Naive B cell (primary cell): ENCODE measurements around the gene CUL4B. TPM values are rescaled to one million over a fixed set of nuclear protein-coding genes. Genes with fewer than 3 reads are reported as not detected.
"Not testable (repeated sequence)": the region's sequence is repeated elsewhere in the genome, so short reads cannot be mapped to it uniquely, and the experiment has no call there.

ENCODE experiments used
- ATAC-seq, 2 donors: fragments of 150-1000 bp; cut with Tn5 transposase; 2 replicates each; pipeline ENCODE4 v1.10.0; 2021; ENCODE audit warnings: low read depth in 2 of 2, mild to moderate bottlenecking in 2 of 2, moderate library complexity in 2 of 2
- DNase-seq: peaks from one replicate; pipeline ENCODE4 v3.0.0; 2022
- H3K27ac Mint-ChIP-seq, 6 donors: one replicate each; pipeline ENCODE4 v1.8.0; 2020 to 2022; ENCODE audit warnings: mild to moderate bottlenecking in 6 of 6, mixed read lengths in 6 of 6, moderate library complexity in 5 of 6, inconsistent platforms in 2 of 6
- H3K27me3 Mint-ChIP-seq, 3 donors: one replicate each; pipeline ENCODE4 v1.8.0; 2021 to 2022; ENCODE audit warnings: mixed read lengths in 3 of 3, mild to moderate bottlenecking in 1 of 3
- H3K36me3 Mint-ChIP-seq, 2 donors: one replicate each; pipeline ENCODE4 v1.8.0; 2020 to 2022; ENCODE audit warnings: mixed read lengths in 2 of 2, inconsistent platforms in 1 of 2, mild to moderate bottlenecking in 1 of 2
- H3K4me1 Mint-ChIP-seq, 3 donors: one replicate each; pipeline ENCODE4 v1.8.0; 2020 to 2022; ENCODE audit warnings: mixed read lengths in 3 of 3, inconsistent platforms in 1 of 3, mild to moderate bottlenecking in 1 of 3, moderate library complexity in 1 of 3
- H3K4me3 Mint-ChIP-seq, 8 donors: one replicate each; pipeline ENCODE4 v1.8.0; 2020 to 2022; ENCODE audit warnings: mild to moderate bottlenecking in 8 of 8, mixed read lengths in 8 of 8, moderate library complexity in 8 of 8, inconsistent platforms in 2 of 8
- H3K9me3 Mint-ChIP-seq, 7 donors: one replicate each; pipeline ENCODE4 v1.8.0; 2020 to 2022; ENCODE audit warnings: mixed read lengths in 7 of 7, mild to moderate bottlenecking in 5 of 7, inconsistent platforms in 2 of 7, moderate library complexity in 1 of 7
- polyA plus RNA-seq, 6 donors: library from polyadenylated mRNA; unstranded; fragments of 300-500 nt; fragmentation: Illumina TruSeq; gene quantifications; one replicate each; pipeline ENCODE4 v1.2.3, GENCODE V29; 2021; ENCODE audit warnings: low read depth in 6 of 6

The CUL4B gene
- polyA plus RNA-seq = 10 to 100 TPM; 20.5 to 26.3 (median 21.9) TPM

DNA sequence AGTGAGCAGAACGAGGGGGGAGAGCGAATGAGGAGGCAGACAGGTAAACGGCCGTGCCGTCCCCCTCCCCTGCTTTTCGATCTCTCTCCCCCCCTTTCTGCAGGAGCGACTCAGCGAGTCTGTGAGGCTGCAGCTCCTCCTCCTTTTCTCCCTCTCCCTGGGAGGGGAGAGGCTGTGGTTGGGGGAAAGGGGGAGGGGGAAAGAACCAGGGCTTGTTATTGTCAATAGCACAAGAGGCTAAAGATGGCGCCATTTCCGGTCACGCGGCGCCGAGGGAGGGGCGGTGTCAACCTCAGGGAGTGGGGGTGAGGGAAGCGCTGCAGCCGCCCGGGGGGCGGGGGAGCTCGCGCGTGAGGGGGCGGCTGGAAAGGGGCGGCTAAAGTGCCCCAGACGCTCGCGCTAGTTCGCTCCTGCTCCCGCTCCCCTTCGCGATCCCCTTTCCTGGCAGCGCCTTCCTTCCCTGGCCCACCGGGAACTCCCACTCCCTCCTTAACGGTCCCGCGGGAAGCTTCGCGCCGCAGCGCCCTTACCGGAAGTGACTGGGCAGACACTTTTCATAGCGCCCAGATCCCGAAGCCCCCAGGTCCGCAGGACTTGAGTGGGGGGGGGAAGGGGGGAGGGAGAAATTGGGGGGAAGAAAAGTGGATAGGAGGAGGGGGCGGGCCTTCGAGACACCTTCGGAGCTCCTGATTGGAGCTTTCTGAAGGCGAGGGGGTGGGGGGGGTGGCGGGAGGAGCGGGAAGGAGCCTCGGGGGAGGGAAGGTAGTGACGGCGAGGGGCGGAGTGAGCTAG lies at the start of gene CUL4B:
Gene CUL4B (minus strand): TSS at position 121 of the 792 bp plus-strand sequence. CDS start 324 bp downstream, outside the sequence.
- Mint-ChIP-seq H3K4me3 (peak within 1 kb of the TSS; percentile 93 to 100 (median 97)), H3K27ac (peak within 1 kb of the TSS; percentile 96 to 99 (median 98)), H3K27me3 (no peaks in the 10 kb centered on the region), H3K36me3 (peaks cover 0 to 9% of the 10 kb centered on the region in 2 donors), H3K9me3 (peaks cover 0 to 3% (median 0%) of the 10 kb centered on the region in 7 donors), H3K4me1 (peaks cover 6 to 15% (median 11%) of the 10 kb centered on the region in 3 donors)
- peak; percentile 88 for DNase-seq
- peak; percentile 89 to 90 for ATAC-seq

GRCh38 chrX:120604361-120604782 lies 43.6 kb upstream of the CUL4B start:
- H3K27ac Mint-ChIP-seq = peak overlapping the region; percentile 95 to 98 (median 97)
- DNase-seq (peak; percentile 25), ATAC-seq (peak; percentile 49 to 65)
- H3K27me3 Mint-ChIP-seq = no peaks in the 10 kb centered on the region
- H3K9me3 Mint-ChIP-seq = peaks cover 0 to 11% (median 0%) of the 10 kb centered on the region in 7 donors
- peaks cover 4 to 7% (median 5%) of the 10 kb centered on the region in 3 donors for H3K4me1 Mint-ChIP-seq
- peaks cover 0 to 8% of the 10 kb centered on the region in 2 donors for H3K36me3 Mint-ChIP-seq
- H3K4me3 Mint-ChIP-seq = peak overlapping the region; percentile 90 to 99 (median 95)

DNA sequence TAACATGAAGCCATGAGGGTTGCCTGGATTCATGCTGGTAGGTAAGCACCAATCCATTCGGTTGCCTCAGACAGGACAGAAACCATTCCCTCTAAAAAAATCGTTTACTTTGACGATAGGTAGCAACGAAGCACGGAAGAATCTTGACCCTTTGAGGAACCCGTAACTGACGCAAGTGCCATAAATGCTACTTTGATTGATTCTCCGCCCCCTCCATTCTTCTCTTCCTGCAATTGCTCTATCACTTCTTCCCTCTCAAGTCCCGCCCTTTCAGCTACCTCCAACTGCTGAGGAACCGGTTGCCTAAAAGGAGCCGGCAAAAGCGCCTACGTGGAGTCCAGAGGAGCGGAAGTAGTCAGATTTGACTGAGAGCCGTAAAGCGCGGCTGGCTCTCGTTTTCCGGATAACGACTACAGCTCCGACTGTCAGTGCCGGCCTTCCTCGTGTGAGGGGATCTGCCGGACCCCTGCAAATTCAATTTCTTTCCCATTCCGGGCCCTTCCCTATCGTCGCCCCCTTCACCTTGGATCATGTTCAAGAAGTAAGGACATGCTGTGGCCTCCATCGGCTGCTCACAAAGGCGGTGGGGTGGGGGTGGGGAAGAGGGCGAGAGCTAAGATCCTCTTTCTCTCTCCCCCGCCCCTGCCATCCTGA lies 43.1 kb upstream of the CUL4B start, which contains the start of gene MCTS1:
Gene MCTS1 (plus strand): TSS at position 395 of the 654 bp plus-strand sequence. CDS start 136 bp downstream, at position 531.
- DNase-seq (peak; percentile 77), ATAC-seq (peak; percentile 85 to 90)
- Mint-ChIP-seq H3K4me3 (peak within 1 kb of the TSS; percentile 90 to 99 (median 95)), H3K27ac (peak within 1 kb of the TSS; percentile 95 to 98 (median 97)), H3K4me1 (peaks cover 4 to 7% (median 5%) of the 10 kb centered on the region in 3 donors), H3K9me3 (peaks cover 0 to 11% (median 0%) of the 10 kb centered on the region in 7 donors), H3K27me3 (no peaks in the 10 kb centered on the region), H3K36me3 (peaks cover 0 to 8% of the 10 kb centered on the region in 2 donors)

- Mint-ChIP-seq H3K36me3 (no peaks in the 10 kb centered on the region), H3K4me3 (no peak overlapping the region), H3K27ac (no peak overlapping the region), H3K9me3 (peaks cover 0 to 6% (median 0%) of the 10 kb centered on the region in 7 donors), H3K27me3 (no peaks in the 10 kb centered on the region), H3K4me1 (no peaks in the 10 kb centered on the region)
- no peak for ATAC-seq
- no peak for DNase-seq
These were observed 24.9 kb upstream of the CUL4B start for GRCh38 chrX:120585702-120586101.

DNA sequence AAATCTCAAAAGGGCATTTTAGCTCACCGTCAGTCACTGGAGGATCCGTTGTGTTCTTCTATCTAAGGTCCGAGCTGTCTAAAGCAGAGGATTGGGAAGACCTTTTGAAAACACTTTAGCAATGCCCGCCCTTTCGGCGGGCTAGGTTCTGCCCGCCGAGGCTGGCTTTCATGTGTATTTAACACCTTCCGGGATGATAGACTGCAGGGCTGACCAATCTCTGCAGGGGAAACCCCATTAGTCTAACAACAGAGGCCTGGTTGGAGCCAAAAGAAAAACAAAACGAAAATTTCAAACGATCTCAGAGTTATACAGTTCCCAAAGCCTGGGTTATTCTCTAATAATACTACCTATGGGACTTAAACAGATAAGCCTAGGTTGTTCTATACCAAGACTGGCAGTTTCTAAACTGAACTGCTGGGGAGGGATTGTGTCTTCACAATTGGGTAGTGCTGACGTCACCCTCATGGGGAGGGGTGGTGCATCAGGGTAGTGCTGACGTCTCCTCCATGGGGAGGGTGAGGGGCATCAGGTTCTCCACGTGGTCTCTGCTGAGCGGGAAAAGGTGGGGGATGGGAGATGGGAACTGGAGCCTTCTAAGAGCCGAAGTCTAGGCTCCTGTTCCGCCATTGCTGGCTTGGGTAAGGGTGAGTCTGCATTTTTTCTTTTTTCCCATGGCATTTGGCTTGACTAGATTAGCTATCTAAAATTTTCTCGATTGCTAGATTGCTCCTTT lies 14.8 kb upstream of the CUL4B start:
- Mint-ChIP-seq H3K4me3 (peak overlapping the region in 1 of 8 donors; percentile 19), H3K27me3 (peaks cover 0 to 6% (median 0%) of the 10 kb centered on the region in 3 donors), H3K27ac (no peak overlapping the region), H3K36me3 (no peaks in the 10 kb centered on the region), H3K9me3 (peaks cover 0 to 4% (median 3%) of the 10 kb centered on the region in 7 donors), H3K4me1 (peaks cover 0 to 8% (median 6%) of the 10 kb centered on the region in 3 donors)
- DNase-seq (no peak), ATAC-seq (no peak)

GRCh38 chrX:120573806-120574205 lies 13.0 kb upstream of the CUL4B start:
- H3K27ac Mint-ChIP-seq = peak overlapping the region in 1 of 6 donors; percentile 76
- ATAC-seq, H3K27me3 Mint-ChIP-seq, H3K4me3 Mint-ChIP-seq, DNase-seq, H3K9me3 Mint-ChIP-seq, H3K4me1 Mint-ChIP-seq, H3K36me3 Mint-ChIP-seq: not testable (repeated sequence)

DNA sequence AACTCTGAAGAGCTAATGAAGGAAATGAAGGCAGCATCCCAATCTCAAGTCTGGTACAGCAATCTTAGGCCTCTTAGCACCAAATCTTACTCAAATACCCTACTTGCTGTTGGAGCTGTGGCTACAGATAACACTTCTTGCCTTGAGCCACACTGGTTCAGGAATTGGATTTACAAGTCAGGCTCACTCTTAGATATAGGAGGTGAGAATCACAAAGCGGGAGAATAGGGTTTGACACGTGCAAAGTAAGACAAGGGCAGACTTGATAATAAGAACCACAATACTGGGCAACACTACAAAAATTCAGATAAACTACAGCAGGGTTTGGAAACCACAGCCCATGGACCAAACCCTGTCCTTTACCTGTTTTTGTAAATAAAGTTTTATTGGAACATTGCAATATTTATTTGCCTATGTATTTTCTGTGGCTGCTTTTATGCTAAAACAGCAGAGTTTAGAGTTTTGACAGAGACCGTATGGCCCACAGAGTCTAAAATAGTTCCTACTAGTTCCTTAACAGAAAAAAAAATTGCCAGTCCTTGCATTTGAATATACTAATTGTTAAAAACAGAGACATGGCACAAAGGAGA lies 9.3 kb upstream of the CUL4B start:
- peak overlapping the region in 1 of 6 donors; percentile 33 for H3K27ac Mint-ChIP-seq
- H3K4me1 Mint-ChIP-seq = no peaks in the 10 kb centered on the region
- DNase-seq (no peak), ATAC-seq (no peak)
- H3K36me3 Mint-ChIP-seq = no peaks in the 10 kb centered on the region
- no peak overlapping the region for H3K4me3 Mint-ChIP-seq
- no peaks in the 10 kb centered on the region for H3K27me3 Mint-ChIP-seq
- H3K9me3 Mint-ChIP-seq = peaks cover 0 to 5% (median 3%) of the 10 kb centered on the region in 7 donors

DNA sequence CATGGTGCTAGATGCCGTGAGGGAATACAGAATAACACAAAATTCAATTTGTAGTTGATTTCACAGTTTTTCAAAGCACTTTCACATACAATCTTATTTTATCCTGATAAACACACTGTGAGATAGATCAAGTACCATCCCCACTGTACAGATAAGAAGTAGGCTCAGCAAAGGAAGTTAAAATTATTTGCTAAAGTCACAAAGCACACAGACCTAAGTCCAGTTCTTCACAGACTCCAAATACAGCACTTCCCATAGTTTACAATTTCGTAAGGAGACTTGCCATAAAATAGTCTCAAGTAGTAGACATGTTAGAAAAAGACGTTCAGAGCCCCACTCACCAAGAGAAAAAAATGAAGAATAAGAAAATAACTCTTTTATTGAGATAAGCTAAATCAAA lies 7.8 kb upstream of the CUL4B start:
- Mint-ChIP-seq H3K36me3 (no peaks in the 10 kb centered on the region), H3K27me3 (no peaks in the 10 kb centered on the region), H3K9me3 (peaks cover 0 to 5% (median 3%) of the 10 kb centered on the region in 7 donors), H3K27ac (no peak overlapping the region), H3K4me1 (no peaks in the 10 kb centered on the region), H3K4me3 (no peak overlapping the region)
- DNase-seq = no peak
- ATAC-seq = no peak

DNA sequence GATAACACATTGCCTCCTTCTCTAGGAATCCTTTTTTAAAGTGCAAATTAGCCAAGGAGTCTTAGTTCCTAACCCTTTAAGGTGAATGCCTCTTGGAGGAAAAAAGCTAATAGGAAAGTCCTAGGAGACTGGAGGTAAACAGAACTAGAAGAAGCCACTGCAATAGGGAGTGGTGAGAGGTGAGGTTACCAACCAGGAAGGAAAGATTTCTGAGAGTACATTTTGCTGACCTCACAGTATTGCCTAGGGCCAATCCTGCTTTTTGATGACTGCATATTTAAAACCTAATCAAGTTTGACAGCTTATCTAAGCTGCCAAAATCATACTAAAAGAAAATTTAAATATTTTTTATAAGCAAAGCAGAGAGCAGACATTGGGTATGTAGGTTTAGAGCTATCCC lies 7.3 kb upstream of the CUL4B start:
- H3K27ac Mint-ChIP-seq = no peak overlapping the region
- peaks cover 0 to 5% (median 3%) of the 10 kb centered on the region in 7 donors for H3K9me3 Mint-ChIP-seq
- H3K36me3 Mint-ChIP-seq = no peaks in the 10 kb centered on the region
- ATAC-seq = no peak
- DNase-seq = no peak
- no peaks in the 10 kb centered on the region for H3K4me1 Mint-ChIP-seq
- H3K27me3 Mint-ChIP-seq = no peaks in the 10 kb centered on the region
- H3K4me3 Mint-ChIP-seq = no peak overlapping the region

DNA sequence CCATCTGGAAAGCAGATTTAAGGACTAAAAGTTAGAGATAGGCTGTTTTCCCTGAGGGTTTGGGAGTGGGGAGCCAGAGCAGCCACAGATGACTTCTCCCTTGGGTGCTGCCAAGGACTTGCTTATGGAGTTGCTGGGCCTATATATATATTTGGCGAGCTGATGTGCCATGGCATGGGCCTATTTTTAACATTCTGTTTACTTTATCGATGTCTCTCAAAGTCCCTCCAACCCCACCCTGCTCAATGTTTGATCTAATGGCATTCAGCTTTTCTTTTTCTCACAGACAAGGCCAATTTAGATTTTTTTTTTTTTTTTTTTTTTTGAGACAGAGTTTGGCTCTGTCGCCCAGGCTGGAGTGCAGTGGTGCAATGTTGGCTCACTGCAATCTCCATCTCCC lies 6.1 kb upstream of the CUL4B start:
- H3K4me1 Mint-ChIP-seq = peaks cover 5 to 6% (median 6%) of the 10 kb centered on the region in 3 donors

DNA sequence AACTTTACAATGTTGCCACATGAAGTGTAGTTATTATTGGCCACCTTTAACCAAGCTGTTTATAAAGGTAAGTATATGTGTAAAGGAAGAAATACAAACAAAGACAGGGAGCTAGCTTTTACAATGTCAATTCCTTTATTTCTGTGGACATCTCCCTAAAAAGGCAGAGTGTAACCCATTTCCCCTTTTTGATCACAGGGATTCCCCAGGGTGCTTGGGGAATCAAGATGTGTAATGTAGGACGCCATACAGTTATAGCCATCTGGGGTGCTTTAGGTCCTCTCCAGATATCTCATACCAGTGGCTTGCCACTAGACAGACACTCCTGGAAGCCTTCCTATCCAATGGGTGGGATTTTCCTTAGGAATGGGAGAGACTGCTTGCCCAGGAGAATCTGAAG lies 4.2 kb upstream of the CUL4B start:
- Mint-ChIP-seq H3K27ac (peak overlapping the region in 1 of 6 donors; percentile 90), H3K9me3 (peaks cover 0 to 3% (median 0%) of the 10 kb centered on the region in 7 donors), H3K4me1 (peaks cover 5 to 15% (median 6%) of the 10 kb centered on the region in 3 donors), H3K36me3 (peaks cover 0 to 9% of the 10 kb centered on the region in 2 donors), H3K27me3 (no peaks in the 10 kb centered on the region), H3K4me3 (no peak overlapping the region)
- no peak for ATAC-seq
- DNase-seq = no peak

More for the DNA sequence above, 6.1 kb upstream of the CUL4B start:
- Mint-ChIP-seq H3K36me3 (no peaks in the 10 kb centered on the region), H3K4me3 (no peak overlapping the region), H3K27me3 (no peaks in the 10 kb centered on the region), H3K27ac (peak overlapping the region in 1 of 6 donors; percentile 57), H3K9me3 (peaks cover 0 to 5% (median 2%) of the 10 kb centered on the region in 7 donors)
- no peak for ATAC-seq
- DNase-seq = no peak

- Mint-ChIP-seq H3K27me3 (no peaks in the 10 kb centered on the region), H3K4me3 (peak overlapping the region in 2 of 8 donors; percentile 16 to 93), H3K36me3 (peaks cover 0 to 9% of the 10 kb centered on the region in 2 donors), H3K4me1 (peaks cover 6 to 15% (median 11%) of the 10 kb centered on the region in 3 donors), H3K9me3 (peaks cover 0 to 3% (median 0%) of the 10 kb centered on the region in 7 donors), H3K27ac (peak overlapping the region in 2 of 6 donors; percentile 90 to 99)
- DNase-seq (no peak), ATAC-seq (no peak)
These were observed 1.8 kb upstream of the CUL4B start for GRCh38 chrX:120562569-120562926.
